Stimulated activated CD8-positive, alpha-beta memory T cell treated with anti-CD3 and anti-CD28 coated beads, Interleukin-4, amount 100 ng/mL, for 48 hours (primary cell): Measurements from ENCODE around the gene EZH1.

Experiments used
- DNase-seq: peaks from one replicate; pipeline ENCODE4 v3.0.0-alpha.2; 2020

EZH1 gene

DNA sequence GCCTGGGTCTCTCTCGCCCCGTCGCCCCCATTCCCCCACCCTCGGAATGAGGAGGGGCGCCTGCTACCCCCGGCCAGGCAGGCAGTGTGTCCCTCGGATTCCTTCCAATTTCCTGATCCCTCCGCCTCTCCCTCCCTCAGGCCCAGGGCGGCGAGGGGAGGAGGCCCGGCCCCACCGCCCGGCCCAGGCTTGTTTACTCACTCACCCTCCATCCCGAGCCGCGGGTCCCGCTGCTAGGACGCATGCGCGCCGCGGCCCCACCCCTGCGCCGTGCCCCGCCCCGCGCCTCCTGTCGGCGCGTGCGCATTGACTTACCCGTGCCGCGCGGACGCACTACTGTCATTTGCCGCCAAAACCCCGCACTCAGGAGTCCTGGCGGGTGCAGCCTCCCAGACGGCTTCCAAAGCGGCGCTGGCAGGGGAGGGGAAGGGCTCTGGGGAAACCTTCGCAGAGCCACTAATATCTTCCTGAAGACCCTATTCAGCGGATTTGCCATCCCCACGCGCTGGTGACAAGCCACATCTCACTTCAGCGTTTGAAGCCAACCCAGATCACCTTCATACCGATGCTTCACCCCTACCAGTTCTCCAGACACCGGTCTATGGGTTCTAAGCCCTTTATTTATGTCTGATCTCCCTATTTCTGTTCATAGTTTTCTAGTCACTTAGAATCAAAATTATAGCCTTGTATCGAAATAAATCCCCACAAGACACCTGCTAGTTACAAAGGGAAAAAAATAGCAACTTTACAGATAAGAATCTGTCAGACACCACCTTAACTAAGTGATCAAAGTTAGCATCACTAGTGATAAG lies at the start of gene EZH1:
EZH1 (minus strand) TSS at position 235 of the 812 bp plus-strand sequence. CDS start 16,099 bp downstream, outside the sequence.
- DNase-seq: peak; percentile 92

DNA sequence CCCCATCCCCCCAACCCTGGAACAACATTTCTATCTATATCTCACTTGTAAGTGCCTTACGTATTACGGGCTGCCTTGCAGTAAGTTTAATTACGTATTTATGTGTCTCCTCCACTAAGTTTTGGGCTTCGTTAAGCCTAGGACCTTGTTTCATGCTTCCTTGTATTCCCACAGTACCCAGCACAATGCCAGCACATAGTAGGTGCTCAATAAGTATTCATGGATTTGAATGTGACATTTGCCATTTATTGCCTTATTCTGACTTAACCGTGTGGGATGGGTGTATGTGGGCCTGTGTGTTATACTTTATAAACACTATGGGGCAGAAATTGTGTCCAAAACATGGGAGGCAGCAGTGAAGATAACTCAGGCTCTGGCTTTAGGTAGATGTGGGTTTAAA lies 47.7 kb upstream of the EZH1 start:
- no peak for DNase-seq

DNA sequence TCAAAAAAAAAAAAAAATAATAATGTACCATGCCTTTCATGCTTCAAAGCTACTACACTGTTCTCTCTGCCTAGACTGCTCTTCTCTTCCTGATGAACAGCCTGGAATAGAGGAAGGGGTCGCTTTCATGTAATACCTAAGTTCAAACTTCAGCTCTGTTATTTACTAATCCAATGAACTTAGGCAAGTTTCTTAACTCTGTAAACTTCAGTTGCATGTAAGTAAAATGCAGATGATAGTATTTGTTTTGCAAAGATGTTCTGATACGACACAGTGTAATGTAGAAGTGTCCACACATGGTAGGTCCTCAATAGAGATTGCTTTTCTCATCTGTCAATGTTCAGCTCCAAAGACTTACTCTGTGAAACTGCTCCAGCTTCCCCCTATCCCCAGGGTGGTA lies 47.1 kb upstream of the EZH1 start:
- DNase-seq: no peak

DNA sequence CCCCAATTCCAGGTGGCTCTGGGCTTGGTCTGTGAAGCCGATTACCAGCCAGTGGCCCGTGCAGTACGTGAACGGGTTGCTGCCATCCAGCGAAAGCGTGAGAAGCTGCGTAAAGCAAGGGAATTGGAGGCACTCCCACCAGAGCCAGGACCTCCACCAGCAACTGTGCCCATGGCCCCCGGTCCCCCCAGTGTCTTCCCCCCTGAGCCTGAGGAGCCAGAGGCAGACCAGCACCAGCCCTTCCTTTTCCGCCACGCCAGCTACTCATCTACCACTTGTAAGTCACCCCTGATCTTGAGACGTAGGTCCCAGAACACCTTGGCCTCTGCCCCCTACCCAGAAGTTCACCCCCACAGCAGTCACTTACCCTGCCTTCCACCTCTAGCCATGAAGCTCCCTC lies 42.4 kb upstream of the EZH1 start:
- no peak for DNase-seq

DNA sequence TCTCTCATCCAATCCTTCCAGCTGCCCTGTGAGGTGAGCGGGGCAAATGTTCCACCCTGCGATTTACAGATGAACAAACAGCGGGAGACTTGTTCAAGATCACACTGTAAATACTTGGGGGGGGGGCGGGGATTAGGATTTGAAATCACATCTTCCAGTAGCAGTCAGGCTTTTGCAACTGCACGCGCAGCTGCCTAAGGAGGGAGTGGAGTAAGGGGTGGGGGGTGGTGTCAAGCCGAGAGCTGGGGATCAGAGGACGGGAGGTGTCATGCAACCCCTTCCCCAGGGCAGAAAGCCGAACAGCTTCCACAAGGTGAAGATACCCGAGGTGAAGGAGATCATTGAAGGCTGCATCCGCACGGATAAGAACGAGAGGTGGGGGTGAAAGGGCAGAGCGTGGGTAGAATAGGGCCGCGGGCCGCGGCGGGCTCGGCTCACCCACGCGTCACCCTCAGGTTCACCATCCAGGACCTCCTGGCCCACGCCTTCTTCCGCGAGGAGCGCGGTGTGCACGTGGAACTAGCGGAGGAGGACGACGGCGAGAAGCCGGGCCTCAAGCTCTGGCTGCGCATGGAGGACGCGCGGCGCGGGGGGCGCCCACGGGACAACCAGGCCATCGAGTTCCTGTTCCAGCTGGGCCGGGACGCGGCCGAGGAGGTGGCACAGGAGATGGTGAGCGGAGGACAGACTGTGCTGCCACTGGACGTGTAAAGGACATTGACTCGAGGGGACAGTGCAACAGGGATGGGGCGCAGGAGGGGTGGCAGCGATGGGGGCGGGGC lies 40.2 kb upstream of the EZH1 start:
- DNase-seq: no peak

DNA sequence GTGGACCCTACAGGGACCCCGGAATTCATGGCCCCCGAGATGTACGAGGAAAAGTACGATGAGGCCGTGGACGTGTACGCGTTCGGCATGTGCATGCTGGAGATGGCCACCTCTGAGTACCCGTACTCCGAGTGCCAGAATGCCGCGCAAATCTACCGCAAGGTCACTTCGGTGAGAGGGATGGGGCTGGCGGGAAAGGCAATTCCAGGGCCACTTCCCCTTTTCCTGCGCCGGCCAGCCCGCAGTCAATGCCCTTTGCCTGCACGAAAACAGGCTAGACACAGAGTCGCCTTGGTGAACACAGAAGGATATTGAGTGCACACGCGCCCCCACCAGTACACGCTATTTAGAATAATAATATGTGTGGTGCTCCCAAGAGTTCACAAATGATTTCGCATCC lies 39.6 kb upstream of the EZH1 start:
- no peak for DNase-seq

DNA sequence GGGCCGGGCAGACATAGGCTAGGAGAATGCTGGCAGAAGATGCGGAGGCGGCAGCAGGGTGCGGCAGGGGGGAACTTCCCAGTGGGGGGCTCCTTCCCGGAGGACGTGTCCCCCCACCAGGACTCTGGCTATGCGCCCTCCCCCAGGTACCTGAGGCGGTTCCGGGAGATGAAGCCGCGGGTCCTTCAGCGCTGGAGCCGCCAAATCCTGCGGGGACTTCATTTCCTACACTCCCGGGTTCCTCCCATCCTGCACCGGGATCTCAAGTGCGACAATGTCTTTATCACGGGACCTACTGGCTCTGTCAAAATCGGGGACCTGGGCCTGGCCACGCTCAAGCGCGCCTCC lies 38.9 kb upstream of the EZH1 start:
- DNase-seq: no peak

DNA sequence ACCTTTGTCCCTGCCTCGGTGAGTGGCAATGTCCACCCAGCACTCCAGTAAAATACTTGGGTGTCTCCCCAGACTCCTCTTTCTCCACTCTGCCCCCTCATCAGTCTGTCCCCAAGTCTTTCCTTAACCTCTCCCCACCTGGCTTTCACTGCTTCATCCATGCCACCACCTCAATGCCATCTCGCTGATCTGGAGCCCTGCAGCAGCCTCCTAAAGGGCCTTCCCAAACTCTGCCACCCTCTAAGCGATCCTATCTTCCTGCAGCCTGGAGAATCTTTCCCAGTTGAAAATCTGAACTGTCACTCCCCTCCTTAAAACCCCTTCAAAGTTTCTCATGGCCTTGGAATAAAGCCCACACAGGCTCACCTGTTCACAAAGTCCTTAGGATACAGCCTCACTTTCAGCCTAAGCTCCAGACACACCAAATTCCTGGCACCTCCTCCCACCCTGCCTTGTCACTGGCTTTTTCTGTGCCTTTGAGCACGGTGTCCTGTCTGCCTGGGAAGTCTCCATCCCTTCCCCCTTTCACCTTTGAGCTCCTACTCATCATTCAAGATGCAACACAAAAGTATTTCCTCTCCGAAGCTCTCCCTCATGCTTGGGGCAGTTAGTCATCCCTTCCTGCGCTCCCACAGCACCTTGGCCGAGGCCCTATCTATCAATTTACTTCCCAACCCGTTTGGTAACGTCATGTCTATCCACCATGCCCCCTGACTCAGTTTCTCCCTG lies 38.4 kb upstream of the EZH1 start:
- DNase-seq: no peak

DNA sequence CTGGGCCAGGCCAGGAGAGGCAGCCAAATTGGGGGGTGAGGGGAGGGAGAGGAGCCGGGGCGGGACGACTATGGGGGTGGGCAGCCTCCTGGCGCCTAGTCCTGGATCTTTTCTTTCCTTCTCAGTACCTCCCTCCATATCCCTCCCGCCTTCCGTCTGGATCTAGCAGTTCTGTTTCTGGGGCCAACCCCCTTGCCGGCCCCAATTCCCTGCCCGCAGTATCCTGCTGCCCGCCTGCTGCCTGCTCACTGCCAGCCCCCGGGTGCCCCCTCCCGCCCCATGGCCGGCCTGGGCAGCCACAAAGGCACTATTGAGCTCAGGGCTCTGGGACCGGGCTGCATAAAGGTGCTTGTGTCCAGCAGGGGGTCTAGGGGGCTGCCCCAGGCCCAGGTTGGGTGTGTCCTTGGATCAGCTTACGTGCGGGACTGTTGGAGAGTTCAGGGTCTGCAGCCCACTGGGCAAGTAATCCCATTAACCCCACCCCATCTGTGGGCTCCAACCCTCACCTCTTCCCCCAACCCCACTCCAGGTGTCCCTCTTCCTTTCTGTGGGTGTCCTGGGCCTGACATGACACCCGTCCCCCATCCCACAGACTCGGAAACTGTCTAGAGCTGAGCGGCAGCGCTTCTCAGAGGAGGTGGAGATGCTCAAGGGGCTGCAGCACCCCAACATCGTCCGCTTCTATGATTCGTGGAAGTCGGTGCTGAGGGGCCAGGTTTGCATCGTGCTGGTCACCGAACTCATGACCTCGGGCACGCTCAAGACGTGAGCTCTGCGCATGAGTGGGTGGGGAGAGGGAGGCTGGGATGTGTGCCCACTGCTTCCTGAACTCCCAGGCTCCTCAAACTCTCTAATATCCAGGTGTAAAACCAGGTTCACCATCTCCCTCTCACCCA lies 37.6 kb upstream of the EZH1 start:
- DNase-seq: no peak

DNA sequence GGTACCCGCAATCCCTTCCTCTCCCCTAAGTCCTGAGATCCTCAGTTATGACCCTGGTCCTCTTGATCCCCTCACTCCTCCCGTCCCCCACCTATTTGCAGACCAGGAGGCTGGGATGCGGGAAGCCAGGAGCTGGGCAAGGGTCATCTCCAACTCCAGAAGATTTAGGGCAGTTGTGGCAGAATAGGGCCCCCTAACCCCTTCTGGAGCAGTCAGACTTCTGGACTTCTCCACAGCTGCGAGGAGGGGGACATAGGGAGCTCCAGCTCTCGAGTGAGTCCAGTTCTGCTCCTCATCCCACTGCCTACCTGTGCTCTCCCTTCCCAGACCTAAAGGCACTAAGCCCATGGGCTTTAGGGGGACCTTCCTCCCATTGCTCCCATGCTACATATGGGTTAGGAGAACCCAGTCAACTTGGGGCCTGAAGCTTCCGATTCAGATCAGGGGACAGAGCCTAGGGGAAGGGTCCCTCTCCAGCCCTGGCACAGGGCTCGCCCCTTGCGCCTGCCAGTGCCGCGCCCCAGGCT lies 36.9 kb upstream of the EZH1 start:
- no peak for DNase-seq

DNA sequence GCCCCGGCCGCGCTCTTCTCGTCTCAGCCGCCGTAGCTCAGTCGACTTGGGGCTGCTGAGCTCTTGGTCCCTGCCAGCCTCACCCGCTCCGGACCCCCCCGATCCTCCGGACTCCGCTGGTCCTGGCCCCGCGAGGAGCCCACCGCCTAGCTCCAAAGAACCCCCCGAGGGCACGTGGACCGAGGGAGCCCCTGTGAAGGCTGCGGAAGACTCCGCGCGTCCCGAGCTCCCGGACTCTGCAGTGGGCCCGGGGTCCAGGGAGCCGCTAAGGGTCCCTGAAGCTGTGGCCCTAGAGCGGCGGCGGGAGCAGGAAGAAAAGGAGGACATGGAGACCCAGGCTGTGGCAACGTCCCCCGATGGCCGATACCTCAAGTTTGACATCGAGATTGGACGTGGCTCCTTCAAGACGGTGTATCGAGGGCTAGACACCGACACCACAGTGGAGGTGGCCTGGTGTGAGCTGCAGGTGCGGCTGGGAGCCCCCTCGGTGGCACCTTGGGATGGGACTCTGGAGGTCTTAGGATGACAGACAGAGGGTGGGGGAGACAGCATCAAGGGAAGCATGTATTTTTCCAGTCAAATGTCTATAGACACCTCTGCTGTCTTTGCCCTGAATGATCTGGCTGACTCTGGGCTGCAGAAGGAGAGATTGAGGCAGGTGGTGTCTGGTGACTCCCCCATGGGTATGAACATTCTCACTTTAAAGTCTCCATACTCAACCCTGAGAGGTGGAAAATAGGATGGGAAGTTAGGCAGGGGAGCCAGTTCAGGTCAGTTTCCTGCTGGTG lies 36.2 kb upstream of the EZH1 start:
- DNase-seq: no peak

DNA sequence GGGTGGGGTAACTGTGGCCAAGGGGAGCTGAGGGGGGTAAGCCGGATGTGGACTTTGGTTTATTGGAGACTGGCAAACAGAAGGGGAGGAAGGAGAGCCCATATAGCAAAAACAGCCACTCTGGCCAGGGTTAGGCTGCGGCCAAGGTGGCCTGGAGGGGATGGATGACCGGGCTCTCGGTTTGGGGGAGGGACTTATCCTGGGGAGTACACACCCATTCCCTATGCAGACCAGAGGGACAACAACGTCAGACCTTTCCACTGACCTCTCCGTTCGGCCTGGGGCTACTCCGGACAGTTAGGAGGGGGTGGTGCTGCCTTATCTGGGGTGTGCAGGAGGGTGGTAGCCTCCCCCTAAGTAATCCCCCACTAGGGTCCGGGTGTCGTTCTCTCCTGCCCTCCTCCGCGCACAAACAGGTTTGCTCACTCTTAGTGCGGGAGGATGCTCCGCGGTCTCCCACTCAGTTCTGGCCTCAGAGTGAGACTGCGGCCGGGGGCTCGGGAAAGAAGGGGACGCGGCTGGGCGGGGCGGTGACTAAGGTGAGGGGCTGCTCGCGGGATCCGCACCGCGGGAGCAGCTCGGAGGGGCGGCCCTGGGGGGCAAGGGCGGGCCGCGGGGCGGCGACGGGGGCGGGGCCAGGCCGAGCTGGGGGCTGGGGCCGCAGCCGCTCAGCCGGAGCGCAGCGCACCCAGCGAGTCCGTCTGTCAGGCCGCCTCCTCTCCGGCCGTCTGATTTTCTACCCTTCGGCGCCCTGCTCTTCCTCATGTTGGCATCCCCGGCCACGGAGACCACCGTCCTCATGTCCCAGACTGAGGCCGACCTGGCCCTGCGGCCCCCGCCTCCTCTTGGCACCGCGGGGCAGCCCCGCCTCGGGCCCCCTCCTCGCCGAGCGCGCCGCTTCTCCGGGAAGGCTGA lies 35.4 kb upstream of the EZH1 start, which contains the start of gene WNK4:
WNK4 (plus strand) TSS at position 675 of the 915 bp plus-strand sequence; CDS start at position 764, 89 bp downstream.
- no peak for DNase-seq

DNA sequence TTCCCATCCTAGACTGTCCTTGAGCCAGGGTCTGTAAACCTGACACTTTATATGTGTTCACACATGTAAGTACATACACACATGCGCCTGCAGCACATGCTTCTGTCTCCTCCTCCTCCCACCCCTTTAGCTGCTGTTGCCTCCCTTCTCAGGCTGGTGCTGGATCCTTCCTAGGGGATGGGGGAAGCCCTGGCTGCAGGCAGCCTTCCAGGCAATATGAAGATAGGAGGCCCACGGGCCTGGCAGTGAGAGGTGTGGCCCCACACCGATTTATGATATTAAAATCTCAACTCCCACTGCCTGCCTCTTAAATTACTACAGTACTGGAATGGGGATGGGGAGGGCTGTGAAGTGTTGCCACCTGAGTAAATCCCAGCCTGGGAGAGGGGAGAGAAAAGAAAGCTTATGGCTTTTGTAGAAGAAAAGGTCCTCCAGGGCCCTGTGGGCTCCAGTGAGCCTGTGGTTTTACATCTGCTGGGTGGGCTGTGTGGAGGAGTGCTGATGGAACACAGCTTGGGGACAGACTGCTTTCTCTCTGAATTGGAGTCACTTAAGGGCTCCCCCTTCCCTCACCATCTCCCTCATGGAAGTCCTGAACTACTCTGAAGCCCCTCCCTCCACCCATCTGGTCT lies 34.6 kb upstream of the EZH1 start:
- no peak for DNase-seq

DNA sequence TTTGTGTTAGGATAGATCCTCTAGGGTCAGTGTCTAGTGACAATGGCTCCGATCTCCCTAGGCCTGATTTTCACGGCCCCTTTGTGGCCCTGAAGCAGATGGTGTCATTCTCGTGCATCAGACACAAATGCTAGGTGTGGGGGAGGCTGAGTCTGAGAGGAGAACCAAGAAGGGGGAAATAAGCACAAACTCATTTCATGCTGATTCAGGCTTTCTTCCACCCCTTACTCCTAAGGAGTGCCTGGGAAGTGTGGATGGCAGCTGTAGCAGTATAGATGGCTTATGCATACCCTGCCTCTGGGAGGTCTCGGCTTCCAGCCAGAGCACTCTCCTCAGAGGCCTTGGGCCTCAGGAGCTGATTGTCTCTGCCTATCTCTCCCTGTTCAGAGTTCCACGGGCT lies 33.7 kb upstream of the EZH1 start:
- DNase-seq: no peak

DNA sequence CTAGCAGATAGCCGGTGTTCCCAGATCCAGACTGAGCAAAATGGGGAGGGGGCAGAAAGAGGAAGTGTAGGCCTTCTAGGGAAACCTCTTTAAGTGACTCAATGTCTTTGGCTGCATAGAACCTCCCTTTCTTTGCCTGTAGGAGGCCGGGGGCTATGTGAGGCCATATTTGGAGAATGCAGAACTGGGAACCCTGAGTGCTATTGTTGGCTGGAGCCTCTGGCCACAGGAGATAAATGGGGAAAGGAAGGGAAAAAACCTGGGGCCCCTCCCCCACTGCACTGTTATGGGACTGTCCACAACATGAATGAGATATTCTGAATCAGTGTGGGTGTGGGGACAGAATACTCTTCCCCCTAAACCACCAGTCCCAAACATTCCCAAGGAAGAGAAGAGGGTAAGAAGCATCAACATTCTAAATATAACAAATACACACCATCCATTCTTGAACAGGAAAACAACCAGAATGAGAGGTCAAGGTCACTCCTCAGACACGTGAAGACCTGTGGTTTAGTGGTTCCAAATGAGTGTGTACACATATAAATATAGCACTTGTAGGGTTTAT lies 30.8 kb upstream of the EZH1 start:
- DNase-seq: no peak

DNA sequence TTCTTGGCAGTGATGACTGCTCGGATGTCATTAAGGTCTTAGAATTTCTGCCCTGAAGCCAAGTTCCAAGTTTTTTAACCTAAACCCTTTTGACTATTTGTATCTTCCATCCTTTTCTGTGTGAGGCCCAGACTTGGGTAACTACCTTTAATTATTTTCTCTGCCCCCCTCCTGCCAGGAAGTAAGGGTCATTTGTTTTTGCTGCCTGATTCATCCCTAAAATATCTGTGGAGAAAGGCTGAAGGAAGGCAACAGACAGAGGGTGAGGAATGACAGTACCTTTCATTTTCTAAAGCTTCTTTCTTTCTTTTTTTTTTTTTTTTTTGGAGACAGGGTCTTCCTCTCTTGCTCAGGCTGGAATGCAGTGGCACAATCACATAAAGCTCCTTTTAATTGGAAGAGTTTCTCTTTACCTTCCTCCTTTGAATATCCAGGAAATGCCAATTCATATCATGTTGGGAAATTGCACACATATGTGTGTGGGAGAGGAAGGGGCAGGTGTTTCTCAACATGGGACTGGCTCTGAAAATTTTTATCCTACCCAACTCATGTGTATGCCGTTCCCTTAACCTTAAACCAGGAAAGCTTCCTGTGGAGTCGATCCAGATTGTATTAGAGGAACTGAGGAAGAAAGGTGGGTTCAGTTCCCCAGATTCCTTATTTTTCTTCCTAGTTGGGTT lies 29.4 kb upstream of the EZH1 start:
- DNase-seq: no peak

DNA sequence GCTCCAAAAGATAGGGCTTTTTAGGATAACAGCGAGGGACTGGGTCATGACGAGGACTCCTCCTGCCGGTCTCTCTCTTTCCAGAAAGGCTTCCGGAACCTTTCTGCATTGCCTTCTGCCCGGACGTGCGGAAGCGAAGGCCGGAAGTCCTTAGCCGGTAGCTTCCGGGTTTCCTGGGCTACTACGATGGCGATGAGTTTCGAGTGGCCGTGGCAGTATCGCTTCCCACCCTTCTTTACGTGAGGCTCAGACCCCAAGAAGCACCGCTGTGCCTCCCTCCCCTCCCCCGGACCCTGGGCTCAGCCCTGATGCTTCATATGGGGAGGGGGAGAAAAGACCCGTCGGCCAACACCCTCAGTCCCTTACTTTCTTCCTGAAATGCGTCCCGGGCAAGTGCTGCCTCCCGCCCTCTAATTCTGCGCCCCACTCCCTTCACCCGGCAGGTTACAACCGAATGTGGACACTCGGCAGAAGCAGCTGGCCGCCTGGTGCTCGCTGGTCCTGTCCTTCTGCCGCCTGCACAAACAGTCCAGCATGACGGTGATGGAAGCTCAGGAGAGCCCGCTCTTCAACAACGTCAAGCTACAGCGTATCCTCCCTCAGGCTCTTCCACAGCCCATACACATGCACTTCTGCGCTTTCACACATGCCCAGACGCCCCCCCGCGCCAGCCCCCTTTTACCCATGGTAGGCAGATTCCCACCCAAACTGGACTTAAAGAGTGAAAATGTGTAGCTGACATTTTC lies 28.6 kb upstream of the EZH1 start, which contains the start of gene VPS25:
VPS25 (plus strand) TSS at position 160 of the 746 bp plus-strand sequence; CDS start at position 187, 27 bp downstream.
- DNase-seq: peak; percentile 81

DNA sequence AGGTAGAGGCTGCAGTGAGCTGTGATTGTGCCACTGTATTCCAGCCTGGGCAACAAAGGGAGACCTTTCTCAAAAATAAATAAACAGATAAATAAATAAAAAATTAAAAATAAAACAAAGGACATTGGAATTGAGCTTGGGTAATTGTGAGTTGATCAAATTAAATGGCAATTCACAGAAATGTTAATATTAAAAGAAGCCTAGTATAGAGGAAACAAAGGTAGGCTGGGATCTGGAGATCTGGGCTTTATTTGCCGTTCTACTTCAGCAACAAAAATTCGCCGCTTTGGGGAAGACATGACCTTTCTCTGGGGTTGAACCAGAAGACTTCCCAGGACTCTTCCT lies 28.1 kb upstream of the EZH1 start:
- no peak for DNase-seq
